HS-5 (cell line): Measurements from ENCODE around the gene JTB.

ENCODE experiments used
- DNase-seq: peaks from one replicate; pipeline ENCODE4 v3.0.0-alpha.2; 2012; ENCODE audit warnings: low read depth

Gene JTB

DNA sequence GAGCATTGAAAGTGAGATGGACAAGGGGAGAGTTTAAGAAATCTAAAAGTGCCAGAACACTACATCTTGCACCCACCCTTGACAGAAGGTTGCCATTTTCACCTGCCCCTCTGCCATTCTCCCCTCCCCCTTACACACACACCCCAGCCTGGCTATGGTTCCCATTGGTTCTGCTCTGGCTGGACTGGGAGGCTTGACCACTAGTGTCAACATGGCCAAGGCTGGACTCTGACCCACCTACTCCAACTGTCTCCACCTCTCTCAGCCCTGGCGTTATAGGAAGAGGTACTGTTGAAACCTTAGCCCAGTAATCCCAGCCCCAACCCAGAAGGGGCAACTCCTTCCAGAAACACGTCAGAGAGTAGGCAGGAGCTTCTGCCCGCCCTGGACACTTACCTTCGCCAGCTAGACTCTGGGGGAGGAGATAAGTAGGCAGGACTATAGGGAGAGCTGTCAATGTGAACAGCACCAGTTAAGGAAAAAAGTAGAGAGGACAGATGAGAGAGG lies 23.6 kb downstream of the JTB start:
- no peak for DNase-seq

DNA sequence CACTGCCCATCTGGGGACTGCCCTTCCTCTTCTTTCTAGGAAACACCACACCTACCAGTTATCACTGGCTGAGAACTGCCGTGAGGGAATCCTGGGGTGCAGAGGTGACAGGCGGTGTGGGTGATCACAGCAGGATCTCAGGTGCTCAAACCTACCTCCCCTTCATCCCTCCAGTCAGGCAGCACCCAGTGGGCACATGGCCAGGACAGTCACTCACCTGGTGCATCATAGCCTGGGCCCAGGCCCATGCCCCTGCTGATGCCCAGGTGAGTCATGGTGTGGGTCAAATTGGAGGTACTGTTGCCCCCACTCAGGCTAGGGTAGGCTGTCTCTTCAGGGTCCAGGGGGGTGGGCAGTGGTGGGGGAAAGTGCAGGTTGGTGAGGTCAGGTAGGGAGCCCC lies 25.7 kb downstream of the JTB start:
- DNase-seq = no peak

DNA sequence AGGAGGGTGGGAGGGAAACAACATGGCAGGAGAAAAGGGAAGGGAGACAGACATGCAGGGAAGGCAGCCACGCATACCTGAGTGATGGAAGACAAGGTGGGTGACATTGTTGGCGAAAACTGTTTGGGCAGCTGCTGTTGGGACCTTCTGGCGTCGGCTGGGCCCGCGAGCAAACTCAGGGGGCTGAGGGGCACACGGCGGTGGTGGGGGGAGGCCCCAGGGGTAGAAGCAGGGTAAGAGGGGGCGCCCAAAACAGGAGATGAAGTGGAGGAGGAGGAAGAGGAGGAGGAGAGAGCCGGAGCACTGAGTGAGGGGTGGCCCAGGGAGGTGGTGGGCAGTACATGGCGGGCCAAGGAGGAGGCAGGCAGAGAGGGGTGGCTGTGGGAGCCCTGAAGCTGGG lies 26.3 kb downstream of the JTB start:
- no peak for DNase-seq

DNA sequence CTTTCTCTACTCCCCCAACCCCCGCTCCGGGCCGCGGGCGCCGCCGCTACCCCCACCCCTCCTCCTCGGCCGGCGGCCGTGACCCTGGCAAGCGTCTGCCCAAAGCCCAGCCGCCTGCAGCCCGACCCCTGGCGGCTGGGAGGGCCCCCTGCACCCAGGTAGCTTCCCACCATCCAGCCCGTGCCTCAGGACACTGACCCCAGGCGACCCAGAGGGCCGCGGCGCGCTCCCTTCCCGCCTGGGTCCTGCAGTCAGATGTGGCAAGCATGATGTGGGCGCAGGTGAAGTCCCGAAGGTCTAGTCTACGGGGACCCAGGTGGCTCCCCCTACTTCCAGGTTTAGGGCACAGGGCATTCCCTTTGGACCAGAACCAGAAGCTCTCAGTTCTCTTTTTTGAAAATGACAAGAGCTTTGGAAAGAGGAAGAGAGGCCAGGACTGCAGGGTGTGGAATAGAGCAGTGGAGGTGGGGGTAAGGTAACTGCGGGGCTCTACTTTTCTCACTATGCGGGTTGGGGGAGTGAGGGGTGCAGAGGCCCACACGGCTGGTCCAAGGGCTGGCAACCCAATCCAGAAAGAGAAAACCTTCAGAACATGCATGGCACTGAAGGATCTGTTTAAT lies 30.7 kb downstream of the JTB start, which contains the start of gene DENND4B:
Gene DENND4B (minus strand): TSS at position 97 of the 620 bp plus-strand sequence. CDS start 2,344 bp downstream, outside the sequence.
- DNase-seq = no peak

DNA sequence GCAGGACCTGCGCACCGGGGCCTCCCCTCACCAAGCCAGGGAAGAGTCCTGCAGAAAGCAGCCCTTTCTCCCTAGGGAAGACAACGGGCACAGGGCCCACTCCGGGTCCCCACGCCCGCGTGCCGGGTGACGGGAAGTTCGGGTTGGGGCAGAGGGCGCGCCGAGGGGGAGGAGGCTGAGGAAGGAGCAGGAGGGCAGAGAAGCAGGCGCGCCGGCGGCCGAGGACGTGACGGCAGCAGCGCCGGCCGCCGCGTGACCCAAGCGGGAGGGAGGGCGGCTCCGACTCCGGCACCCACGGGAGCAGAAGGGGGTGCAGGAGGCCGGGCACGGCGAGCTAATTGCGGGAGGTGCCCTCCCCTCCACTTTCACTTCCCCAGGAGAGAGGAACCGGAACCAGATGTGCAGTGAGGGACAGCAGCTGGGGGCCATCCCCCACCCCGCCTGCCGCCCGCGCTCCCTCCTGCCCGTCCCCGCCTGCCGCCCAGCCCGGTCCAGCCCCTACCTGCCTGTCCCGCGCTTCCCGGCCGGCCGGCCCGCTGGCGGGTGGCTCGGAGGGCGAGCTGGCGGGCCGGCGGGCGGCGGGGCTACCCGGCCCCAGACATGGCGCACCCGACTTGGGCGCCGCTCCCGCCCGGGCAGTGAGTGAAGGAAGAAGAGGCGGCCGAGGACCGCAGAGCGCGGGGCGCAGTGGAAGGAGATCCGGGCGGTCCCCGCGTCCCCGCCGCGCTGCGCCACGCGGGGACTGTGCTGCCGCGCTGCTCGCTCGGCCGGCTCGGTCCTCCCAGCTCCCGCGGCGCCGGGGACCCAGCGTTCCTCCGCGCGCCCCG lies 31.5 kb downstream of the JTB start:
- no peak for DNase-seq

DNA sequence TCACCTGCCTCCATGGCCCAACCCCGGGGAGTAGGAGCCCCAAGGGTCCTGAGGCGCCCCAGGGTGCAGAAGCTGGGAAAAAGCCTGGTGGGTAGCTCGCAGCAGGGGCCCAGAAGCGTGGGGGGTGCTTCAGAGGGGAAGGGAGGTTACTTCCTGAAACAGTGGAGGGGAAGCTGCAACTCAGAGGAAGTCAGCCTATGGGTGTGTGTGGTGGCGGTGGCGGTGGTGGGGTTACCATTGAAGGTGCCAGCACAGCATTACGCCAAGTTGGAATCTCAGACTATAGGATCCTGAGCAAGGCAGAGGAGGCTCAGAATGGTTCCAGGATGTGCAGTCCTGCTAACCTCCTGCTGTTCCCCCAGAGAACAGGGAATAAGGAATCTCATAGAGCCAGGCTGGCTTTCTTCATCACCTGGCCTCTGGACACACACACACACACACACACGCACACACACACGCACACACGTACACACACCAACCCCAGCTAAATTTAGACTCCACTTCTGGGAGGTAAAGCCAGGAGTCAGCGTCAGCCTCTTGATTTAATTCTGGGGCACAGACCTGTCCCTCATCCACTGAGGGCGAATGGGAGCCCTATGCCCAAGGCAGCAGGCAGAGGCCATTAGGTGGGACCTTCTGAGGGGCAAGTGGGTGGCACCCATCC lies 32.2 kb downstream of the JTB start:
- no peak for DNase-seq

DNA sequence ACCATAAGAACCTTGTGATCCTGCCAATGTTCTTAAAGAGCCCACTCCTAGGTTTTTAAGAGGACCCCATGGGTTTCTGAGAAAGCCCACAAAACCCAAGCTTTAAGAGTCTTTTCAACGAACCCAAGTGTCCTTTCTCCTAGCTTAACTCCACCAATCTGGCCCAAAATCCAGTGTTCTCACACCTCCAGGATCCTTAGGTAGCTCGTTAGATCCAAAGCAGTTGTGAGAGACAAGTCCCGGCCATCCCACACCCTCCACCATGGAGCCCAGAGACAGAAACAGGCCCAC lies 32.7 kb downstream of the JTB start:
- no peak for DNase-seq

DNA sequence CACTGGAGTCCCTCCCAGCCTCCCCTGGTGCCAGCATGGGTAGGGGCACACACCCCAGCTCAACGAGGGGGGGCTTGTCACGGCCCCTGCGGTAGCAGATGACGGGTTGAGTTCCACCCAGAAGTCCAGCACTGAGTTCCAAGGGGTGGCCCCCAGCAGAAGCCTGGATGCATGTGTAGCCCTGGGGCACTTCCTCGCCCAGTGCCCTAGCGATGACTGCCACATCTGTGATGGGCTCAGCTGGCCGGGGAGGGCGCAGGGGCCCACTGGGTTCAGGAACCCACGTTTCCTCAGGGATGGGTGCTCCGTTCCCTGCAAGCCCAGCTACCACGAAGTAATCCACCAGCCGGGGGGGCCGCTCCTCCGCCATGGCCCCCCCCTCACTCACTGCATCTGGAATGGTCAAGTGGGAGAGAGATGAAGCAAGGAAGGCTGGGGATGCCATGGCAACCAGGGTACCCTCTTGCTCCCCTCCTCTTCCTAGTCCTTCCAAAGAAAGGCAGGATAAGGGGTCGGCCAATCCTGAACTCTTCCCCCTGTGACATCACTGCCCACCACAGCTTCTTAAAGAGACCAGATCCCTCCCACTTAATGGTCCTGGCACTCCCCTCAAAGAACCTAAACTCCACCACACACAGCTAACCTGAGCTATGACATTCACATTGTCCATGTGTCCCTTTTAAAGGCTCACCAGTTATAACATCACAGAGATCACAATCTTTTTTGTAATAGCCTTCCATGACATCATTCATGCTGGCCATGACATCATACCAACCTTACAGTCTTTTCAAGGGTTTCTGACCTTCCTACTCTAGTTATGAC lies 33.3 kb downstream of the JTB start:
- DNase-seq = no peak

DNA sequence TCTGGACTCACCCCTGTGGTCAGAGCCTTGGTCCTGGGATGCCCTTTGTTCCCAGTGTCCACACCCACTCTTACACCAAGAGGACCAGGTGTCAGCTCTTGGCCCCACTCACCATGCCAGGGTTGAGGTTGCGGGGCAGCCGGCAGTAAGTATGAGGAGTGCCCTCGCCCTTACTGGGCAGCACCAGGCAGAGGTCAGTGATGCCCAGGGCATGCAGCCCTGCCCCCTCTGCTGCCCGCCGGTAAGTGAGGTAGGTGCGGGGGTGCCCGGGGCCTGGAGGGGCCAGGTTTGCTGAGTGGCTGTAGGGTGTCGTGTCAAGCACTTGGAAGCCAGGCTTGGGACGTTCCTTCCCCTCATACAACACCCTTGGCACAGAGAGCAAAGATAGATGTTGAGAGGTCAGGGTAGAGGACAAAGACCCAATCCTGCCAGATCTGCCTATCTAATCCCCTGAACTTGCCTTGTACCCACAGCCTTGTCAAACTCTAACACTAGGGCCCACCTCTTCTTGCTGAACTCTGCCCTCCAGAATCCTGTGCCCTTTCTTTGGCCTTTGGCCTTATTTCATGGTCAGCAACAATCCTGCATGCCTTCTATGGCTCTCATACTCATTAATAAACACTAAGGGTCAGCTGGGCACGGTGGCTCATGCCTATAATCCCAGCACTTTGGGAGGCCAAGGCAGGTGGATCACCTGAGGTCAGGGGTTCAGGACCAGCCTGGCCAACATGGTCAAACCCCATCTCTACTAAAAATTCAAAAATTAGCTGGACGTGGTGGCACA lies 34.5 kb downstream of the JTB start:
- no peak for DNase-seq

DNA sequence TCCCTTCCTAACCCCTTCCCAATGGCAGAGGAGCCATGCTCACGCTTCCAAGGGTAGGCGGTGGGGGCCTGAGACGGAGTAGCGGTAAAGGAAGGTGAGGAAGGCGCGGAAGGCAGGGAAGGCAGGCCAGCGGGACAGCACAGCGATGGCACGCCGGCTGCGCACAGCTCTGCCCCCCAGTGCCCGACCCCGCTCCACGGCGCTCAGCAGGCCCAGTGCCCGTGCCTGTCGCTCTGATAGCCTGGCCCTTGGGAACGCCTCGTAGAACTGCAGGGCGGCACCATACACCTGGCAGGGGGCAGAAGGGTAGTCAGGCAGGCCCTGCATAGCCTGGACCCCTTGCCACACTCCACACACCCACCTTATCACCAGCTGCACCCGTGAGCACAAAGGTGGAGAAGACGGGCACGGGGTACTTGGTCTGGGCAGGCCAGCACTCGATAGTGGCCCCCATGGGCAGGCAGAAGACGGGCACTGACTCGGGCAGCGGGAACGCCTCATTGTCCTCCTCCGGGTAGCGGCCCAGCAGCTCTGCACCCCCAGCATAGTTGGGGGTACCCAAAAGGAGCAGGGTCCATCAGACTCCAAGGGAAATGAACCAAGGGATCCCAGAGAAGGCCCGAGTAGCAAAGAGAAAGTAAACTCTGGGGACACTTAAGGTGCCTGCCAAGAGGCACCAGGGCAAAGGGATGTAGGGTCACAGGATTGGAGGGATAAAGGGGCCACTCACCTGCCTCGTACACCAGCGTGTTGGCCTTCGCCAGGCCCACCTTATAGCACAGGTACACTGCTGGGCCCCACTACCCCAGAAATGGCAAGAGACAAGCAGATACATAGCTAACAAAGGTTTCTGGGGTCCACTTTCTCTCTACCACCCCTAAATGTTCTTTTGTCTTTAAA lies 35.4 kb downstream of the JTB start:
- no peak for DNase-seq

DNA sequence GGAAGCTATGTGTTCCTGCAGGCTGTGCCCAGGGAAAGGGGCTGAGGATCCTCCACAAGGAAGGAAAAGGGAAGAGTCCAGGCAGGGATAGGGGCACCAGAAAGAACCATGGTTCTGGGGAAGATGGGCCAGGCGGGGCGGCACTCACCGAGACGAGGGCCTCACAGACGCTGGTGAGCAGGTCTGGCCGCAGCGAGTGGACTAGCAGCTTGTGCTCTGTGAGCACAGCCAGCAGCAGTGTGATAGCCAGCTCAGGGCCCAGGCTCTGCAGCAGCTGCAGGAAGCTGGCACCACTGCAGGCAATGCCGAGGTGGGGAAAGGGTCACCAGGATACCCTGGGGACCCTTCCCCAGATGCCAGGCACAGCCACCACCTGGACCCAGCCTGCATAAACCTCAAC lies 36.7 kb downstream of the JTB start:
- no peak for DNase-seq

DNA sequence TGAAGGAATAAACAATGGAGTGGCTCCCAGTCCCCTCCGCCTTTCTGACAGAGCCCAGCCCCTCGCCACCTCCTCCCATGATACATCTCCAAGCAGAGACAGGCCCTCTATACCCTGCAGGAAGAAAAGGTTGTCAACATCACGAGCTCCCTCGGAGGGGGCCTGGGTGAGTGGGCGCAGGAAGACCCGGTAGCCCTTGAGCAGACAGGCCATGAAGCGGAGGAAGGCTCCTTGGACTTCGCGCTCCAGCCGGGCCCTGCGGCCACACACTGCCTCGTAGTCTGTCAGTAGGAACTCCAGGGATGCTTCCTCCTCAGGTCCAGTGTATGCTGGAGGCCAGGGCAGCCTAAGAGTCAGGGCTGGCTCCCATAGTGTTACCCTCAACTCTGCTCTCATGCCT lies 38.0 kb downstream of the JTB start:
- DNase-seq = no peak

DNA sequence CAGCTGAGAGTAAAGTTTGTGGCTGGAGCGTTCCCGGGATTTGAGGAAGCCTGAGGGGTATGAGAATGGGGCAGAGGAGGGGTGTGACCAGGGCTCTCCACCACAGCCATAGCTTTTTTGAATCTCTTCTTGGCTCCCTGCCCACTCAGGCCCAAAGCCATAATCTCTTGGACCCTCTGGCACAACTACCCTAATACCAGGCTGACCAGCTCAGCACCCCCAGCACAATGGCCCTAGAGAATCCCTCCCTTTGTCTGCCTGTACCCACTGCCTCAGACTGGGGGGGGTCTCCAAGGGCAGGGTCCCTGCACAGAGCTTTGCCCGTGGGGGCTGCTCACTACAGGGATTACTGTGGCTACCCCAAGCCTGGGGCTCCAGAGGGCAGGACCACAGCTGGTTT lies 38.5 kb downstream of the JTB start:
- no peak for DNase-seq

DNA sequence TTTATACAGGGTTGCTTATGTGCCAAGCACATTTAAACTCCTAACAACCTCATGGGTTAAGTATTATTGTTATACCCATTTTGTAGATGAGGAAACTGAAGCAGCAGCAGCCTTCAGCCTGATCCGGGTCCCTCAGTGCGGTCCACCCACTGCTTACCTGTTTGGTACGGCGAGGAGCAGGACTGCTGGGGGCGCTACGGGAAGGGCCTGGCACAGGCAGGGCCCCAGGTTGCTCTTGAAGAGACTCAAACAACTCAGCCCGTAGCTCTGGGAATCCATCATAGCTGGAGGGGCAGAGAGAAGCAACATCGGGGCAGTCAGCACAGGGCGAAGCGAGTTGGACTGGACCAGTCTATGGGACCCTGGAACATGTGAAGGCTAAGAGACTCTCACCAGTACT lies 40.1 kb downstream of the JTB start:
- no peak for DNase-seq

DNA sequence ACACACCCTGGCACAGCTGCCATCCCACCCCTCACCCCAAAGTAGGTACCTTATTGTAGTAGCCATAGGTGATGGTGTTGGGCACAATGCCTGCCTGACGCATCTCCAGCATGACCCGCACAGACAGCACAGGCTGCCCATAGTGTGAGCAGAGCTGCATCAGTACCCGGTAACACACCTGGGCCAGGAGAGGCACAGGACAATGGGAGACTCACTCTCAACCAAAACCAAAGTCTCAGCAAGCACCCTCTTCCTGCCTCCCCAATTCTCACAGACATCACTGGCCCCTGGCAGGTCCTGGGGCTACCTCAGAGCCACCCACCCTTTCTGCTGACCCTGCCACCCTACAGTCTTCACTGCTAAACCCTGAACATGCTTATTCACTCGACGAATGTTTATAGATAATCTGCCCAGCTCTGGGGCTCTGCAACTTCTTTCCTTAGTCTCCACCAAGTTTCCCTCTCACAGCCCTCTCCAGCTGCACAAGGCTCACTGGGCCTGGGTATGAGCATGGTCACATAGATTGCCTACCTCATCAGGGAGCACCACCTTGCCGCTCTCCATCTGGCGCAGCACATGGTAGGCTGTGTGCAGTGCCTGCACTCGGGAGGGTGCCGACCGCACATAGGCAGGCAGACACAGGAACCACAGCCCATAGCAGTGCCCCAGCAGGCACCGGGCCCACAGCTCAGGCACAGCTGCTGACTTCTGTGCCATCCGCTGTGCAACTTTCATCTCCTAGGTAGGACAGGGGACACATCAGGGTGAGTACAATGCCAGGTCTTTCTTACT lies 41.3 kb downstream of the JTB start:
- no peak for DNase-seq

DNA sequence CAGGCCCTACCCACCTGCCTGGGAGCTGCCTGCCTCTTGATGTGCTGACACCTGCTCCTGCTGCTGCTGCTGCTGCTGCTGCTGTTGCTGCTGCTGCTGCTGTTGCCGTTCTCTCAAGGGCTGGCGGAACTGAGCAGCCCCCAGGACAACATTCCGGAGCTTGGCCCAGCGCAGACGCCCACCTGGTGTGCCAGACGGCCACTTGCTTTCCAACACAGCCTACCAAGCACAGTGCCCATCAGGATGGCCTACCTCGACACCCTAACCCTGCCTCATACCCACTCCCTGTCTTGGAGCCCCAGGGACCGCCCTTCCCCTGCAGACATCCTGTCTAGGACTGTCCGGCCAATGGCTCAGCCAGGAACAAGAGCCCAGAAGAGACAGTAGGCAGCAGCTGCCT lies 42.7 kb downstream of the JTB start:
- DNase-seq = no peak

DNA sequence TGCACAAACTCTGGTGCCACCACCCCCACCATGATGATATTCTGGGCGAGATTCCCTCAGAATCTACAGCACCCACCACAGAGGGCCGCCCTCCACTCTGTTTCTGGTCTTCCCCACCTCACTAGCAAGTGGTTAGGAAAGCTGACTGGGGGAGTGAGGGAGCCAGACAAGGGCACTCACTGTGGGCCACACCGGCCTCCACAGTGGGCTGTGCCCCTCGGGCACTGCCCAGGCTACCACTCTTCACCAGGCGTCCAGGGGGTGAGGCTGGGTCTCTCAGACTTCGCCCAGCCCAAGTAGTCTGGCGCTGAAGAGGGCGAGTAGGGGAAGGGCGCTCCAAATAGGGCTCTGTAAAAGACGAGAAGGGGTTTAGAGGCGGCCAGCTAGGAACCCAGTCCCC lies 43.5 kb downstream of the JTB start:
- no peak for DNase-seq

DNA sequence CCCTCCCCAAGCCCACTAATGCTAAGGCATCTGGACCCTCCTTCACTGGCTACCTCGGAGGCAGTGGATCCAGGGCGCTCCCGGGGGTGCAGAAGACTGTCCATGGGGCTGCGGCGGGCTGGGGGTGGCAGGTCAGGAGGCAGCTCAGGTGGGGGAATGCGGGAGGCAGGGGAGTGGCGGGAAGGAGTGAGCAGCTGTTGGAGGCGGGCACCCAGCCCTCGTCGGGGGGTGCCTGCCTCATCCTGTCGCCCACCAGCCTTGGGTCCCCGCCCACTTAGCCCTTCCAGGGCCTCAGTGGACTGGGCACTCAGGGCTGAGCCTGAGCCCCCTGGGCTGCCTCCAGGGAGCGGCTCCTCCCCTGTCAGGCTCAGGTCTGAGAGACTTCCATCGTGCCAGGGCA lies 44.0 kb downstream of the JTB start:
- DNase-seq = no peak
